Measurements from ENCODE around the gene SFSWAP.

GRCh38 chr12:131738196-131738595, 27.3 kb downstream of the SFSWAP start:
- TF ChIP-seq, protein P1, sequence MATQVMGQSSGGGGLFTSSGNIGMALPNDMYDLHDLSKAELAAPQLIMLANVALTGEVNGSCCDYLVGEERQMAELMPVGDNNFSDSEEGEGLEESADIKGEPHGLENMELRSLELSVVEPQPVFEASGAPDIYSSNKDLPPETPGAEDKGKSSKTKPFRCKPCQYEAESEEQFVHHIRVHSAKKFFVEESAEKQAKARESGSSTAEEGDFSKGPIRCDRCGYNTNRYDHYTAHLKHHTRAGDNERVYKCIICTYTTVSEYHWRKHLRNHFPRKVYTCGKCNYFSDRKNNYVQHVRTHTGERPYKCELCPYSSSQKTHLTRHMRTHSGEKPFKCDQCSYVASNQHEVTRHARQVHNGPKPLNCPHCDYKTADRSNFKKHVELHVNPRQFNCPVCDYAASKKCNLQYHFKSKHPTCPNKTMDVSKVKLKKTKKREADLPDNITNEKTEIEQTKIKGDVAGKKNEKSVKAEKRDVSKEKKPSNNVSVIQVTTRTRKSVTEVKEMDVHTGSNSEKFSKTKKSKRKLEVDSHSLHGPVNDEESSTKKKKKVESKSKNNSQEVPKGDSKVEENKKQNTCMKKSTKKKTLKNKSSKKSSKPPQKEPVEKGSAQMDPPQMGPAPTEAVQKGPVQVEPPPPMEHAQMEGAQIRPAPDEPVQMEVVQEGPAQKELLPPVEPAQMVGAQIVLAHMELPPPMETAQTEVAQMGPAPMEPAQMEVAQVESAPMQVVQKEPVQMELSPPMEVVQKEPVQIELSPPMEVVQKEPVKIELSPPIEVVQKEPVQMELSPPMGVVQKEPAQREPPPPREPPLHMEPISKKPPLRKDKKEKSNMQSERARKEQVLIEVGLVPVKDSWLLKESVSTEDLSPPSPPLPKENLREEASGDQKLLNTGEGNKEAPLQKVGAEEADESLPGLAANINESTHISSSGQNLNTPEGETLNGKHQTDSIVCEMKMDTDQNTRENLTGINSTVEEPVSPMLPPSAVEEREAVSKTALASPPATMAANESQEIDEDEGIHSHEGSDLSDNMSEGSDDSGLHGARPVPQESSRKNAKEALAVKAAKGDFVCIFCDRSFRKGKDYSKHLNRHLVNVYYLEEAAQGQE (IDR thresholded peaks at IDR 0.05; ENCODE audit: low read depth) = no peak
- no peak for TF ChIP-seq YY1 (IDR thresholded peaks at IDR 0.05; ENCODE audit: low read depth)
- TF ChIP-seq TEAD4 (IDR thresholded peaks at IDR 0.05) = no peak
- no peak for TF ChIP-seq FOXM1 (IDR thresholded peaks at IDR 0.05; ENCODE audit: borderline replicate concordance, low read depth)
- no peak for TF ChIP-seq TCF12 (IDR thresholded peaks at IDR 0.05; ENCODE audit: low read depth)

Measured in Ishikawa (cell line).